Psoas muscle (tissue), 8 donors: ENCODE data around the gene NR1I2. TPM values are rescaled to one million over a fixed set of nuclear protein-coding genes. Genes with fewer than 3 reads are reported as not detected.

Experiments
- ATAC-seq, 4 donors: fragments of 200-7000 bp; cut with Tn5 transposase; one replicate each; pipeline ENCODE4 v1.9.1; 2020; ENCODE audit warnings: moderate library complexity in 3 of 4, mild to moderate bottlenecking in 2 of 4
- DNase-seq, 2 donors: peaks; one replicate each; pipeline ENCODE4 v3.0.0-alpha.2; 2020
- H3K27ac ChIP-seq: fragments of 200-600 bp; one replicate; pipeline ENCODE4 v1.8.0; 2022
- H3K27me3 ChIP-seq, 3 donors: fragments of 200-600 bp in 1 of 3; one replicate each; pipeline versions ENCODE4 v1.6.1 to v1.8.0; 2013 to 2022; ENCODE audit warnings: low read length in 2 of 3, mild to moderate bottlenecking in 2 of 3, moderate library complexity in 1 of 3; ENCODE audit not compliant: insufficient read depth in 3 of 3
- H3K36me3 ChIP-seq, 2 donors: fragments of 200-600 bp in 1 of 2; one replicate each; pipeline versions ENCODE4 v1.6.1 to v1.8.0; 2013 to 2022; ENCODE audit warnings: low read depth in 1 of 2, mild to moderate bottlenecking in 1 of 2, moderate library complexity in 1 of 2; ENCODE audit not compliant: insufficient read depth in 1 of 2
- H3K4me1 ChIP-seq: fragments of 200-600 bp; one replicate; pipeline ENCODE4 v1.8.0; 2022
- H3K4me3 ChIP-seq: fragments of 200-600 bp; one replicate; pipeline ENCODE4 v1.8.0; 2022; ENCODE audit warnings: mild to moderate bottlenecking
- H3K9me3 ChIP-seq: fragments of 200-600 bp; one replicate; pipeline ENCODE4 v1.8.0; 2022
- CTCF ChIP-seq: fragments of 200-600 bp; IDR thresholded peaks from one replicate; pipeline ENCODE4 v1.8.0; 2022; ENCODE audit warnings: antibody characterized with exemption
- WGBS, 3 donors: extraction: QIAGEN DNeasy Blood & Tissue Kit; methylation state at CpG; one replicate each; pipeline versions ENCODE4 v1.1.6 to v1.1.7; 2013; 5-methylcytosine and 5-hydroxymethylcytosine counted together
- intact Hi-C, 2 donors: fragments of 100-400 bp; cut with DNase I; formaldehyde crosslinking; loops; one replicate each; pipeline versions ENCODE4 v1.11.0 to v1.14.2; 2022
- polyA plus RNA-seq, 3 donors: library from polyadenylated mRNA; stranded (reverse); fragments of 200-250 nt; gene quantifications; one replicate each; pipeline ENCODE4 v1.2.3, GENCODE V29; 2013
- total RNA-seq, 4 donors: library from RNA; stranded (reverse); fragmentation: NEBNext Ultra II Directional in 2 of 4; extraction: Animal tissue kit (Norgen Biotek cat#: 25700) in 2 of 4; gene quantifications; one replicate each; pipeline versions ENCODE4 v1.2.1 to v1.2.4, GENCODE V29; 2021 to 2023
- donor health status: healthy with polysubstance abuse.
- donor health status: DM: no; HTN: no; CAD: no; lungs with moderate emphysema.
- donor health status: Bipolar disorder and iron deficiency.
- donor health status: healthy.
- donor health status: DM: yes; HTN: yes; CAD: no.
- donor health status: DM: no; HTN: no; CAD: no.
- donor health status: DM: no; HTN: no; CAD: no.
- donor health status: DM: yes; HTN: yes; CAD: no.

NR1I2 gene
- total and polyA plus RNA-seq, 7 donors = 0.03 to 0.05 TPM; not detected in 5

DNA sequence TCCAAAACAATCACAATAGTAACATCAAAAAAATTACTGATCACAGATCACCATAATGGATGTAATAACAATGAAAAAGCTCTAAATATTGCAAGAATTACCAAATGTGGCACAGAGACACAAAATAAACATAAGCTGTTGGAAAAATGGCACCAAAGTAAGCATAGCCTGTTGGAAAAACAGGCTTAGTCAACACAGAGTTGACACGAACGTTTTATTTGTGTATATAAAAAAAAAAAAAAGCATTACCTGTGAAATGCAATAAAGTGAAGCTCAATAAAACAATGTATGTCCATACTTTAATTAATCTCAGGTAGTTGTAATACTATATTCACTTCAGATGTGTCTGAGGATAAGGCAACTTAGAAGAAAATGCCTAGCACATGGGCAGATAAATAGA lies 77.1 kb downstream of the NR1I2 start:
- Histone ChIP-seq H3K4me3 (no peak overlapping the region), H3K4me1 (peaks cover 3% of the 10 kb centered on the region), H3K36me3 (peaks cover 3 to 25% of the 10 kb centered on the region in 2 donors), H3K27ac (no peak overlapping the region), H3K9me3 (peaks cover 8% of the 10 kb centered on the region), H3K27me3 (no peaks in the 10 kb centered on the region)
- DNase-seq = no peak
- intact Hi-C loops = no loop called here
- no peak for TF ChIP-seq CTCF
- ATAC-seq = no peak
- WGBS, 3 donors = 94 to 97% (median 97%) methylated on average over 2 of the region's 2 CpGs

DNA sequence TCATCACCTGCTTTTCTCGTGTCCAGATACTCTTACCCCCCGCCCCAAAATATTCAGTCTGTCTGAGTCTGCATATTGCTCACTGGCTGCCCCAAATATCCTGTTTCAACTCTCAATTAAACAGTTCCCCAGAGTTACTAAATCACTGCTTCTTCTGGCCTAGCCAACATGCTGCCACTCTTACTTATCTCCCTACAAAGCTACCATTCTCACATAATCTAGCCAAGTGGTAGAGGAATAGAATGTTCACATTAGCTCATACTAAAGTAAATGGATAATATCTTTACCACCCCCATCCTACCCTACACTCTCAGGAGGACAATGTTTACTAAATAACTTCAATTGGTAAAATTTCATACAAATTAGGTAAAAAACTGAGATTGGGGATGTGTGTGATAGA lies 77.8 kb downstream of the NR1I2 start:
- Histone ChIP-seq H3K4me1 (peaks cover 3% of the 10 kb centered on the region), H3K36me3 (peaks cover 3 to 25% of the 10 kb centered on the region in 2 donors), H3K27ac (no peak overlapping the region), H3K27me3 (no peaks in the 10 kb centered on the region), H3K4me3 (no peak overlapping the region), H3K9me3 (peaks cover 8% of the 10 kb centered on the region)
- no peak for TF ChIP-seq CTCF
- intact Hi-C loops = no loop called here
- no peak for DNase-seq
- ATAC-seq = no peak
- 88 to 96% (median 91%) methylated on average over 2 of the region's 2 CpGs for WGBS, 3 donors

GRCh38 chr3:119861681-119862080 lies 79.8 kb downstream of the NR1I2 start:
- intact Hi-C loops = no loop called here
- H3K4me3 ChIP-seq = no peak overlapping the region
- DNase-seq (no peak), ATAC-seq (no peak)
- no peak overlapping the region for H3K27ac ChIP-seq
- peaks cover 8% of the 10 kb centered on the region for H3K9me3 ChIP-seq
- TF ChIP-seq CTCF = no peak
- peaks cover 3% of the 10 kb centered on the region for H3K4me1 ChIP-seq
- peaks cover 3 to 19% of the 10 kb centered on the region in 2 donors for H3K36me3 ChIP-seq
- 94 to 97% (median 96%) methylated on average over 2 of the region's 2 CpGs for WGBS, 3 donors
- H3K27me3 ChIP-seq = no peaks in the 10 kb centered on the region

DNA sequence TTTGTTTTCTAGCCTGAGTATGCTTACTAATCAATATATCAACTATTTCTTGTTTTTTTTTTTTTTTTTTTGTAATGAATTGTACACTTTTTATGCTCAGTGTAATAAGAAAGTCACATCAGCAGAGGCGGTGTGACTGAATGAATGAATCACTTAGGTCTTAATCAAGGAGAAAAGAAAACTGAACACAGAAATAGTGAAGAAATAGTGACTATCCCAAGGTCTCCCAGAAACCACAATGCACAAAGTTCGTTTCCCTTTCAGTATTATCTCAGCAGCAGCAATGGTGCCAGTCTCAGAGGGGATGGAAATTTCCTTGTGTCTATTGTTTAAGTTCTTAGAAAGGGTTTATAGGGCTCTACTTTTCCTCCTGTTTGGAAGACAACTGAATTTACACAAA lies 80.7 kb downstream of the NR1I2 start:
- H3K9me3 ChIP-seq = peaks cover 8% of the 10 kb centered on the region
- no peak overlapping the region for H3K4me3 ChIP-seq
- no peak for DNase-seq
- no peak for ATAC-seq
- TF ChIP-seq CTCF = no peak
- intact Hi-C loops = no loop called here
- H3K36me3 ChIP-seq = peaks cover 3 to 14% of the 10 kb centered on the region in 2 donors
- WGBS, 3 donors = 97 to 98% (median 97%) methylated on average over 2 of the region's 2 CpGs
- peaks cover 3% of the 10 kb centered on the region for H3K4me1 ChIP-seq
- no peak overlapping the region for H3K27ac ChIP-seq
- H3K27me3 ChIP-seq = no peaks in the 10 kb centered on the region

GRCh38 chr3:119864476-119864875 lies 82.6 kb downstream of the NR1I2 start:
- H3K36me3 ChIP-seq = peaks cover 0 to 14% of the 10 kb centered on the region in 2 donors
- TF ChIP-seq CTCF = no peak
- H3K4me1 ChIP-seq = peaks cover 3% of the 10 kb centered on the region
- no peak overlapping the region for H3K27ac ChIP-seq
- DNase-seq (no peak), ATAC-seq (no peak)
- 68 to 84% (median 73%) methylated on average over 7 of the region's 7 CpGs for WGBS, 3 donors
- H3K27me3 ChIP-seq = no peaks in the 10 kb centered on the region
- intact Hi-C loops = no loop called here
- H3K4me3 ChIP-seq = no peak overlapping the region
- H3K9me3 ChIP-seq = no peaks in the 10 kb centered on the region
